Activated naive CD8-positive, alpha-beta T cell treated with anti-CD3 and anti-CD28 coated beads, Interleukin-2, amount 10 ng/mL, durations not matched to agents 7 days and 5 days (primary cell): ENCODE data around the gene NOC2L. TPM values are rescaled to one million over a fixed set of nuclear protein-coding genes. Genes with fewer than 3 reads are reported as not detected.

ENCODE experiments used
- ATAC-seq: fragments of 150-1000 bp; cut with Tn5 transposase; one replicate; pipeline ENCODE4 v1.10.0; 2021; ENCODE audit warnings: low read depth, moderate library complexity
- POLR2A ChIA-PET: fragments of 350-600 bp; sonication (Branson Sonifier 250); formaldehyde crosslinking; loops from one replicate; lab custom pipeline; 2021; ENCODE audit warnings: antibody characterized with exemption; lab: Charles Lee
- DNase-seq: peaks from one replicate; pipeline ENCODE4 v3.0.0; 2021
- H3K27ac Mint-ChIP-seq: one replicate; pipeline ENCODE4 v1.8.0; 2022; ENCODE audit warnings: mild to moderate bottlenecking, mixed read lengths
- H3K27me3 Mint-ChIP-seq: one replicate; pipeline ENCODE4 v1.8.0; 2022; ENCODE audit warnings: mild to moderate bottlenecking, moderate library complexity, mixed read lengths
- H3K36me3 Mint-ChIP-seq: one replicate; pipeline ENCODE4 v1.8.0; 2021; ENCODE audit warnings: mild to moderate bottlenecking, mixed read lengths
- H3K4me1 Mint-ChIP-seq: one replicate; pipeline ENCODE4 v1.8.0; 2021; ENCODE audit warnings: mixed read lengths
- H3K4me3 Mint-ChIP-seq: one replicate; pipeline ENCODE4 v1.8.0; 2022; ENCODE audit warnings: mild to moderate bottlenecking, moderate library complexity, mixed read lengths
- H3K9me3 Mint-ChIP-seq: one replicate; pipeline ENCODE4 v1.8.0; 2021; ENCODE audit warnings: mixed read lengths
- total RNA-seq, 2 experiments: library from RNA; stranded (reverse); gene quantifications; one replicate each; pipeline ENCODE4 v1.2.3, GENCODE V29; 2021

NOC2L gene
- 10 to 100 TPM; 63.0 to 63.4 TPM for total RNA-seq

DNA sequence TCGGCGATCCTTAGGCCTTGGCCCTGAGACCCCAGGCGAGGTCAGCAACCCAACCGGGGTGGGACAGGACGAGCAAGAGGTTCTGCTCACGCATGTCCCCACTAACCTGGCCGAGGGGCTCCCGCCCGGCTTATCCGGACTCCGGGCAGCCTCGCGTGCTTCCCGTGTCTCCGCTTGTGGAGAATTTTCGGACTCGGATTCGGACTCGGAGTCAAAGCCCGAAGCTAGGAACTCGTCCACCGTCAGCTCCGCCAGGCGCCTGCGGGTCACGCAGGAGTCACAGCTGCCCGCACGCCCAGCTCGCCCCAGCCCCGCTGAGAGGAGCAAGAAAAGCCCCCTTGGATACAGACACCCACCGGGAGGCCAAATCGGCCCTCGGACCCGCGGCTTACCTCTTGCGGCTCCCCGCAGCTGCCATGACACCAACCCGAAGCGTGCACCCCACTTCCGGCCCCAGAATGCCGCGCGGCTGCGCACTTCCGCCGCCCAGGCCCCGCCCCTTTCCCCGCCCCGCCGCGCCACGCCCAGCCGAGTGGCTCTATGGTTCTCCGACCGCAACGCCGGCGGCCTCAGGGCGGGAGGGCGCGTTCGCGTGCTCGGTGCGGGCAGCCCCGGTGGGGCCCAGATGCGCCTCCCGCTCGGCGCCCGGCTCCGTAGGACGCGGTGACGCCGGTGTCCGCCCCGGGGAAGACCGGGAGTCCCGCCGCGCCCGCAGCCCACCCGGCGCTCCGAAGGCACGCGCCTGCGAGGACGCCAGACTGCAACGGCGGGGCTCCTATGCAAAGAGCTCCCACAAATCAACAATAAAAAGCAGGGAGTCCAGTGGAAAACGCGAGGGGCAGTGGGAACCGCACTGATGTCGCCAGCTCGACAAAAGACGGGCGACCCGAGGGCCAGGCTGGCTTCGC is at the start of gene NOC2L:
TSS of gene NOC2L (minus strand) at position 434 of the 908 bp plus-strand sequence. CDS start at position 418, 16 bp downstream.
- H3K27me3 Mint-ChIP-seq: no peaks in the 10 kb centered on the region
- ATAC-seq (peak; percentile 65), DNase-seq (peak; percentile 97)
- peaks cover 6% of the 10 kb centered on the region for H3K36me3 Mint-ChIP-seq
- POLR2A ChIA-PET: interaction anchor here (0.9 to 1.4 kb wide), 4 partner anchors 9 to 18 kb away, joined by 3 to 9 read pairs (median 4); no protein-coding TSS in a partner anchor
- no peaks in the 10 kb centered on the region for H3K9me3 Mint-ChIP-seq
- peaks cover 14% of the 10 kb centered on the region for H3K4me1 Mint-ChIP-seq
- peak within 1 kb of the TSS; percentile 85 for H3K27ac Mint-ChIP-seq
- peak within 1 kb of the TSS; percentile 97 for H3K4me3 Mint-ChIP-seq

DNA sequence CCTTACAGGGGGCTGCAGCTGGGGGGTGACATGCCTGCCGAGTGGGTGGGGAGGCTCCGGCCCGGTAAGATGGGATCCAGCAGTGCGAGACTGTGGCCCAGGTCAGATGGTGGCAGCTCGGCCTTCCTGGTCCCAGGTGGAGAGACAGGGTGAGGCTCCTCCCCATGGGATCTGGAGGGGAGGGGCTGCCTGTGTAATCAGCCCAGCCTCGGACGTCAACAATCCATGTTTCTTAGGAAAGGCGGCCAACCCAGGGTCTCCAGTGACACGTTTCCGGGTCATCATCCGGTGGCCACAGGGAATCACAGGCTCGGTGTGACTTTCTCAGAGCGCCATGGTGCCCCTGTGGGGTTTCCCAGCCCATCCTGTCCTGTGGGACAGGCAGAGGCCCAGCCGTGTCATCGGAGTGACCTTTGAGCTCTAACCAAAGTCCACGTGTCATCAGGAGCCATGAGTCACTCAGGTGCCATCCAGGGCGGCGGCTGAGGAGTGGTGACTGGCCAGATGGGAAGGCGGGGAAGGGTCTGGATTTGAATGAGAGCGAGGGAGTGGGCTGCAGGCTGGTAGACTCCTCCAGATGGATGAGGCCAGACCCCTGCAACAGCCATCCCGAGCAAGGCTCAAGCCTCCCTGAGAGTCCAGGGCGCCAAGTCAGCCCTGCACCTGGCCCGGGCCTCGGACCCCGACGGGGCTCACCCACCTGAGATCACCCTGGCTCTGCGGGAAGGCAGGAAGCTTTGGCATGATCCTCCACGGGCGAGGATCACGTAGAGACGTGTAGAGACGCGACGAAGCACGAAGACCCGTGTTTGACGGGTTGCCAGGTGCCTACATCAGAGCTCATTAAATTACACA is 47.5 kb upstream of the NOC2L start:
- H3K27ac Mint-ChIP-seq: no peak overlapping the region
- no peak for DNase-seq
- no peak overlapping the region for H3K4me3 Mint-ChIP-seq
- H3K36me3 Mint-ChIP-seq: no peaks in the 10 kb centered on the region
- H3K9me3 Mint-ChIP-seq: no peaks in the 10 kb centered on the region
- POLR2A ChIA-PET: interaction anchor here (4.1 kb wide), 1 partner anchor 8 kb away, joined by 28 read pairs; the partner anchor contains the start of gene ISG15
- H3K4me1 Mint-ChIP-seq: peaks cover 15% of the 10 kb centered on the region
- peaks cover 3% of the 10 kb centered on the region for H3K27me3 Mint-ChIP-seq
- ATAC-seq: no peak

GRCh38 chr1:1005774-1006304 is 46.8 kb upstream of the NOC2L start:
- ATAC-seq (no peak), DNase-seq (no peak)
- H3K27ac Mint-ChIP-seq: no peak overlapping the region
- no peaks in the 10 kb centered on the region for H3K9me3 Mint-ChIP-seq
- no peaks in the 10 kb centered on the region for H3K36me3 Mint-ChIP-seq
- H3K4me1 Mint-ChIP-seq: peaks cover 14% of the 10 kb centered on the region
- no peak overlapping the region for H3K4me3 Mint-ChIP-seq
- POLR2A ChIA-PET: interaction anchor here (1.2 to 4.1 kb wide), 2 partner anchors 8 to 58 kb away, joined by 3 to 28 read pairs; partner anchors contain the start of gene ISG15
- peaks cover 8% of the 10 kb centered on the region for H3K27me3 Mint-ChIP-seq

DNA sequence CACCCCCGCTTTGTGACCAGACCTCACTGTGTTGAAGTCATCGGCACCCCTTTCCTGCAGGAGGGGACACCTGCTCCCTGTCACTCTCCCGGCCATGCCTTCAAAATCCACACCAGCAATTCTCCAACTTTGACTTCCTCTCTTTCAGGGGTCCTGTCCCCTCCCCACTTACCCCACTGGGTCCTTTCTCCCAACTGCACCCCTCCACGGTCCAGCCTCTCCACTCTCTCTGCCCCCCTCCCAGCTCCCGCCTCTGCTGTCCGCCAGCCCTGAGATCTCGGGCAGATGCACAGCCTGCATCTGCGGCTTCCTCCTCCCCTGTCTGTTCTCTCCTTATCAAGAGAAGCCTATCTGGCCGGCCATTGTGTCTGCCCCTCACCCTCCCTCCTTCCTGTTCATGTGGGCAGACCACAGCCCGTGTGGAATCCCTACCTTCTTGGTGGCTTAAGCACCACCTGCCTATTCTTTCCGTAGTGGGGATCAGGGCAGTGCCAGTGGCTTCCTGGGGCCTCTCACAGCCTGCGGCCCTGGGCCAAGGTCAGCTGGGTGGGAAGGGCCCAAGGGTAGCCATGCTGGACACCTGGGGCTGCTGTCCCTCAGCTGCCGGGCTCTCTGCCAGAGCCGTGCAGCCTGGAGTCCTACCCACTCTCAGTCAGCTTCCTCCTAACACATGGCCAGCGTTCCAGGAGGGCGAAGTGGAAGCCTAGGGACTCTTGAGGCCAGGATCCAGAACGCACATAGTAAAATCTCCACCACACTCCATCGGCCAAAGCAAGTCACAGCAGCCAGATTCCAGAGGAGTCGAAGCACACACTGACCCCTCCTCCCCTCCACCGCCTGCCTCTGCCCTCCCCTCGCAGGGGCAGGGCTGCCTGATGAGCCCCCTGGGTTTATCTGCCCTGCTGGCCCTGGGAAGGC is 46.0 kb upstream of the NOC2L start:
- POLR2A ChIA-PET: interaction anchor here (1.2 to 4.1 kb wide), 2 partner anchors 9 to 59 kb away, joined by 3 to 28 read pairs; partner anchors contain the start of gene ISG15
- peak; percentile 41 for ATAC-seq
- H3K4me1 Mint-ChIP-seq: peaks cover 15% of the 10 kb centered on the region
- H3K4me3 Mint-ChIP-seq: peak overlapping the region; percentile 60
- H3K9me3 Mint-ChIP-seq: no peaks in the 10 kb centered on the region
- H3K27ac Mint-ChIP-seq: peak overlapping the region; percentile 74
- peak; percentile 64 for DNase-seq
- H3K27me3 Mint-ChIP-seq: peaks cover 9% of the 10 kb centered on the region
- no peaks in the 10 kb centered on the region for H3K36me3 Mint-ChIP-seq

GRCh38 chr1:1004420-1004779 is 45.3 kb upstream of the NOC2L start:
- Mint-ChIP-seq H3K27ac (peak overlapping the region; percentile 74), H3K27me3 (peaks cover 9% of the 10 kb centered on the region), H3K36me3 (no peaks in the 10 kb centered on the region), H3K4me3 (peak overlapping the region; percentile 60), H3K4me1 (peaks cover 15% of the 10 kb centered on the region), H3K9me3 (no peaks in the 10 kb centered on the region)
- POLR2A ChIA-PET: interaction anchor here (1.2 to 4.1 kb wide), 2 partner anchors 10 to 60 kb away, joined by 3 to 28 read pairs; partner anchors contain the start of gene ISG15
- no peak for DNase-seq
- no peak for ATAC-seq

DNA sequence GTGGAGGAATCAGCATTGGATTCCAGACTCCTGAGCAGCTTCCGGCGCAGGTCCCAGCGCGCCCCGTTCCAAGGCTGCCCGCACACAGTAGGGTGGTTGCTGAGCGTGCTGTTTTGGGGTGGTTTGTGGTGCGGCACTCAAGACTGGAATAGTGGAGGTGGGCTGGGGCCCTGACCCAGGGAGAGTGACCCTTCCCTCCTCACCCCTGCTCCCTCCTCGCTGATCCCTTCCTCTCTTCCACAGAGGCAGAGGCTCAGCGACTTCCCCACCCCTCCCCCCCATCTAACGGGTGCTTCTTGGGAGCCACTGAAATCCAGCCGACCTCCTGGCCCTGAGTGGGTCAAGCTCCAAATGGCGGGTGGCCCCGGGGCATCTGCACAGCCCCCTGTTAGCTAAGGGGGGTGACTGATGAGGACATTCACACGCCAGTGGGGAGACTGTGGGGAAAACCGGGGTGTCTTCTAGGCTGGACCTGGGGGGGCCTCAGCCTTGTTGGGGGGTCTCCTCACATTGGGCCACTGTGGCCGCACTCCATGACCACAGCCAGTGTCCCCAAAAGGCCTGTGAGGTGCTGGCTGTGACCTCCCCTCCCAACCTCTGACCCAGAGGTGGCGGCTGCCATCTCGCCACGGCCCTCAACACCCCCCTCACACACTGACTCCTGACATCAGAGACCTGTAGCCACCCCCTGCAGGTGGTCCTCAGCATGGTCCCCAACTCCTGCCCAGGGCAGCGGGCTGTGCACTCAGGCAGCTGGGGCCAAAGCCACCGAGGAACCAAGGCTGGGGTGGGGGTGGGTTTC is 44.8 kb upstream of the NOC2L start:
- POLR2A ChIA-PET: interaction anchor here (4.1 kb wide), 1 partner anchor 10 kb away, joined by 28 read pairs; the partner anchor contains the start of gene ISG15
- ATAC-seq: no peak

DNA sequence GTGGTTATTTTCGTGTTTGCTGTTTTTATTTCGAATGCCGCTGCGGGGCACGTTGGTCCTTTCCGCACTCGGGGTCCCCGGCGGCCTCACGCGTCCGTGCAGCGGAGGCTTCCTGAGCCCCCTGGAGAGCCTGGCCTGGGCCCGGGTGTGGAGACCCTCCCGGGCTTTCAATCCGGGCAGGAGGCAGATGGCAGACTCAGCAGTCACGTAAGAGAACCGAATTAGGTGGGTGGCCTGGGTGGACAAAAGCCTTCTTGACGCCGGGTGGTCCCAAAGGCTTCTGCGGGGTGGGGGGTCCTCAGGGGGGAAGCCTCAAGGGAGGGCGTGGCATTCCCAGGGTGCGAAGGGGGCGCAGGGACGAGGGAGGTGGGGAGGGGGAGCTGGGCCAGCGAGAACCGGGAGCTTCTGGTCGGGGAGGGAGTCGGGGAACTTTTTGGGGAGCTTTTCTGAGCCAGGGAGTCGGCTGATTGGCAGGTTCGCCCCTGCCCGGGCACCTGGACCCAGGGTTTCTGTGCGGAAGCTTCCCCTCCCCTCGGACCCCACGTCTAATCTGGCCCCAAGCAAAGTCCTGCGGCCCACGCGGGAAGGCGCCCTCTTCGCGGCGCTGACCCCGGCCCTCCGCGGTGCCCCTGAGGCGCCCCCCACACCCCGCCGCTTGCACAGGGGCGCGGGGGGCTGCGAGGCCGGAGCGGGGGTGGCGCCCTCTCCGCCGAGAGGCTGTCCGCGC is 42.2 kb upstream of the NOC2L start:
- Mint-ChIP-seq H3K4me3 (peak overlapping the region; percentile 73), H3K4me1 (peaks cover 14% of the 10 kb centered on the region), H3K36me3 (no peaks in the 10 kb centered on the region), H3K27ac (peak overlapping the region; percentile 68), H3K9me3 (no peaks in the 10 kb centered on the region), H3K27me3 (peaks cover 18% of the 10 kb centered on the region)
- ATAC-seq (no peak), DNase-seq (no peak)
- POLR2A ChIA-PET: interaction anchor here (0.9 to 2.1 kb wide), 5 partner anchors 13 to 34 kb away, joined by 3 to 19 read pairs (median 6); partner anchors contain the start of genes ISG15 and PLEKHN1

More for the DNA sequence above, 44.8 kb upstream of the NOC2L start:
- Mint-ChIP-seq H3K9me3 (no peaks in the 10 kb centered on the region), H3K27ac (no peak overlapping the region), H3K27me3 (peaks cover 10% of the 10 kb centered on the region), H3K36me3 (no peaks in the 10 kb centered on the region), H3K4me1 (peaks cover 15% of the 10 kb centered on the region), H3K4me3 (no peak overlapping the region)
- DNase-seq: no peak

DNA sequence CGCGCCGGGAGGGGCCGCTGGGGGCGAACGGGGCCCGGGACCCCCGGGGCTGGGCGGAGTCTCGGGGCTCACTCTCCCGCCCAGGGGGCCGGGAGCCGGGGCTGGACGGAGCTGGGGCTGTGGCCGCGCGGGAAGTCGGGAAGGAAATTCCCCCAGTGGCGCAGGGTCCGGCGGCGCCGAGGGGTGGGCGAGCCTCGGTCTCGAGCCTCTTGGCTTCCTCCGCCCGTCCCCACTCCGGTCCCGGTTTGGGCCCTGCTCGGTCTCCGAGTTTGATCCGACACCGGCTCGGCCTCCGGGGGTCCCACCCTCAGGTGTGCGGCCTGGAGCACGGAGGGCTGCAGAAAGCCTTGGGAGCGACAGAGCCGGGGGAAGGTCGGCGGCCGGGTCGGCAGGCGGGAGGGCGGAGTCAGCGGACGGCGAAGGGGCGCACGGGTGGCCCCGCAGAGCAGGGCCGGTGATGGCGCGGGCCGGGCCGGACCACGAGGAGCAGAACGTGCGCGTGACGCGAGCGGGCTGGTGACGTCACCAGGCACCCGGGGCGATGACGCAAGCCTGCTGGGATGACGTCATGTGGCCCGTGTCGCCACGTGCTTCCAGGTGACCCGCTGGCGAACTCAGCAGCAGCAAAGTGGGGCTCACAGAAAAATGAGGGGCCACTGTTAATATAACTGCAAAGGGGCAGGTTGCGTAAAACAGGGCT is 41.5 kb upstream of the NOC2L start:
- DNase-seq: peak; percentile 79
- POLR2A ChIA-PET: interaction anchor here (1.7 to 2.0 kb wide), 2 partner anchors 17 to 19 kb away, joined by 4 to 6 read pairs; no protein-coding TSS in a partner anchor
- Mint-ChIP-seq H3K27ac (peak overlapping the region; percentile 68), H3K4me3 (peak overlapping the region; percentile 73), H3K4me1 (peaks cover 14% of the 10 kb centered on the region), H3K9me3 (no peaks in the 10 kb centered on the region), H3K36me3 (no peaks in the 10 kb centered on the region), H3K27me3 (peaks cover 22% of the 10 kb centered on the region)
- peak; percentile 5 for ATAC-seq

- ATAC-seq: peak; percentile 27
- DNase-seq: peak; percentile 72
Observed at GRCh38 chr1:999725-1000356, 40.8 kb upstream of the NOC2L start, which contains the start of gene HES4. Gene HES4, minus strand, starts transcription at chr1:1000097. Its CDS starts 124 bp downstream, at chr1:999973.

More at GRCh38 chr1:999725-1000356, 40.8 kb upstream of the NOC2L start, which contains the start of gene HES4:
- Mint-ChIP-seq H3K27ac (peak within 1 kb of the TSS; percentile 68), H3K4me3 (peak within 1 kb of the TSS; percentile 73), H3K4me1 (peaks cover 8% of the 10 kb centered on the region), H3K9me3 (no peaks in the 10 kb centered on the region), H3K36me3 (no peaks in the 10 kb centered on the region), H3K27me3 (peaks cover 27% of the 10 kb centered on the region)
- POLR2A ChIA-PET: no interaction called here
